ENCODE measurements around the gene PLEKHG1. TPM values are rescaled to one million over a fixed set of nuclear protein-coding genes. Genes with fewer than 3 reads are reported as not detected.

PLEKHG1 gene
- total and polyA plus RNA-seq, 11 donors, result 2.2 to 27.0 (median 11.3) TPM

DNA sequence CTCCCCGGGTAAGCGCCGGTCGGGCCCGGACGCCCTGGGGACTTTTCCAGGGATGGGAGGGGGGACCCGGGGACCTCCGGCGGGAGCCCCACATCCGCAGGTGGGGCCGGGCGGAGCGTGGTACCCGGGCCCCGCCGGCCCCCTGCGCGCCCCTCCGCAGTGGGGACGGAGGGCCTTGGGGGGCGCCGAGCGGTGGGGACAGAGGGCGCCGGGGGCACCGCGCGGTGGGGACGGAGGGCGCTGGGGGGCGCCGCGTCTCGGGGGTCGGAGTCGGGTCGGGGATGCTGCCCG lies 270 bp downstream of the PLEKHG1 start:
- peak overlapping the region; percentile 59 to 91 (median 80) for H3K4me3 ChIP-seq
- H3K27me3 ChIP-seq, result peaks cover 0 to 18% (median 2%) of the 10 kb centered on the region in 9 donors
- DNase-seq, result no peak
- no peak for ATAC-seq
- TF ChIP-seq, protein P1, sequence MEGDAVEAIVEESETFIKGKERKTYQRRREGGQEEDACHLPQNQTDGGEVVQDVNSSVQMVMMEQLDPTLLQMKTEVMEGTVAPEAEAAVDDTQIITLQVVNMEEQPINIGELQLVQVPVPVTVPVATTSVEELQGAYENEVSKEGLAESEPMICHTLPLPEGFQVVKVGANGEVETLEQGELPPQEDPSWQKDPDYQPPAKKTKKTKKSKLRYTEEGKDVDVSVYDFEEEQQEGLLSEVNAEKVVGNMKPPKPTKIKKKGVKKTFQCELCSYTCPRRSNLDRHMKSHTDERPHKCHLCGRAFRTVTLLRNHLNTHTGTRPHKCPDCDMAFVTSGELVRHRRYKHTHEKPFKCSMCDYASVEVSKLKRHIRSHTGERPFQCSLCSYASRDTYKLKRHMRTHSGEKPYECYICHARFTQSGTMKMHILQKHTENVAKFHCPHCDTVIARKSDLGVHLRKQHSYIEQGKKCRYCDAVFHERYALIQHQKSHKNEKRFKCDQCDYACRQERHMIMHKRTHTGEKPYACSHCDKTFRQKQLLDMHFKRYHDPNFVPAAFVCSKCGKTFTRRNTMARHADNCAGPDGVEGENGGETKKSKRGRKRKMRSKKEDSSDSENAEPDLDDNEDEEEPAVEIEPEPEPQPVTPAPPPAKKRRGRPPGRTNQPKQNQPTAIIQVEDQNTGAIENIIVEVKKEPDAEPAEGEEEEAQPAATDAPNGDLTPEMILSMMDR (IDR thresholded peaks at IDR 0.05), result no peak
- TF ChIP-seq POLR2A (IDR thresholded peaks at IDR 0.05), result no peak
- no peaks in the 10 kb centered on the region for H3K9me3 ChIP-seq
- peak overlapping the region; percentile 78 to 95 (median 89) for H3K27ac ChIP-seq
- H3K4me1 ChIP-seq, result peaks cover 0 to 22% (median 3%) of the 10 kb centered on the region in 12 donors
- intact Hi-C loops (cut with DNase I), result loop anchor here in 9 of 10 donors (1.0 to 10.0 kb wide), 13 partner anchors 65 to 217 kb away; no protein-coding TSS in a partner anchor
- H3K36me3 ChIP-seq, result no peaks in the 10 kb centered on the region
- 0 to 1% methylated on average over 38 of the region's 38 CpGs; no CpG with 5 or more reads in 2 of the 4 donors for WGBS, 4 donors

DNA sequence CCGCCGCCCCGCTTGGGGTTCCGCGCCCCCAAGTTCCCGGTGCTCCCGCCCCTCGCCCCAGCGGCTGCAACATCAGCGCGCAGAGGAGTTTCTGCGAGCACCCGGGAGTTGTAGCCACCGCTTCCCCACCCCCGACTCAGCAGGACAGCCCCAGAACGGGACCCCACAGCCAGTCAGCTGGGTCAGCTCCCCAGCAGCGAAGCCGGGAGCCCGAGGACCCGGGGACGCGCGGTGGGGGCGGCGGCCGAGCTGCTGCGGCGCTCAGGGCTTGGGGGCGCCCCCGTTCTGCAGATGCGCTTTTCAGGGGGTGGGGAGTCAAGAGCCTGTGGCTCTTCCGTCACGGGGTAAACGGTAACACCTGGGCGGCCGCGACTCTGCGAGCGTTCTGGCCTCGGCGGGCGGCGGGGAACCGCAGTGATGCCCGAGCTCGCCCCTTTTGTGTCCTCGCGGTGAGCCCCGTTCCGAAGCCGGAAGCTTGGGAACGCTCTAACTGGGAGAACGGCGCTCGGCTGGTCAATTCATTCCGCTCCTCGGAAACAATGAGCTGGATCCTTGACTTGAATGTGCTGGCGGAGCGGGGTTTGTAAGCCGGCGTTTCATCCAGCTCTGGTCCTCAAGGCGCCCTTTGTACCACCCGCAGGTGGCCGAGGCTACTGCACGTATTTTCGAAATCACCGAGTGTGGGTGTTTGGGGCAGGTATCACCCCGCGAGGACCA lies 774 bp downstream of the PLEKHG1 start:
- peak overlapping the region; percentile 78 to 95 (median 89) for H3K27ac ChIP-seq

DNA sequence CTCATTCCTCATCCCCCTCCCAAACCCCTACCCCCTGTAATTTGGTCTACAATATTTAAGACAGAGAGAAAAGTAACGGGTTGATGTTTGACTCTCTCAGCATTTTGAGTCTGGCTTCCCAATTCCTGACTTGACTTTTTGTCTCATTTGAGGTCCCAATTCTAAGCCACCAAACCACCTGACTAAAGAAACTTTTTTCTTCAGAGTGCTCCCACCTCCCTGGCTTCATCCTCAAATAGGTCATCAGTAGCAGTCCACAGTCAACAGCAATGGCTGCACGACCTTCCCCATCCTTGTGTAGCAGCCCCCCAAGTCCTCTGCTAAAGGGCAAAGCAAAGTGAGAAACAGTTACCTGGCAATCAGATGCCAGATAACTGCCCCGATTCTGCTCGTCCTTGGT lies 1.8 kb downstream of the PLEKHG1 start:
- TF ChIP-seq, protein P1 (IDR thresholded peaks at IDR 0.05), result no peak
- no peak for TF ChIP-seq POLR2A (IDR thresholded peaks at IDR 0.05)
- 74 to 87% (median 78%) methylated on average over 4 of the region's 4 CpGs for WGBS, 4 donors
- peak overlapping the region in 4 of 12 donors; percentile 89 to 95 (median 92) for H3K27ac ChIP-seq
- H3K27me3 ChIP-seq, result peaks cover 0 to 18% (median 2%) of the 10 kb centered on the region in 9 donors
- no peak for ATAC-seq
- DNase-seq, result no peak
- peaks cover 0 to 26% (median 10%) of the 10 kb centered on the region in 12 donors for H3K4me1 ChIP-seq
- no peaks in the 10 kb centered on the region for H3K9me3 ChIP-seq
- intact Hi-C loops (cut with DNase I), result loop anchor here in 9 of 10 donors (2.0 to 10.0 kb wide), 11 partner anchors 63 to 216 kb away; no protein-coding TSS in a partner anchor
- peak overlapping the region in 7 of 12 donors; percentile 76 to 91 (median 82) for H3K4me3 ChIP-seq
- no peaks in the 10 kb centered on the region for H3K36me3 ChIP-seq

More for the DNA sequence above, 774 bp downstream of the PLEKHG1 start:
- Histone ChIP-seq H3K27me3 (peaks cover 0 to 18% (median 2%) of the 10 kb centered on the region in 9 donors), H3K4me3 (peak overlapping the region; percentile 59 to 91 (median 80)), H3K4me1 (peaks cover 0 to 22% (median 3%) of the 10 kb centered on the region in 12 donors), H3K36me3 (no peaks in the 10 kb centered on the region), H3K9me3 (no peaks in the 10 kb centered on the region)
- ATAC-seq (peak; percentile 48 to 80 (median 76)), DNase-seq (peak; percentile 66 to 75 (median 71))
- TF ChIP-seq, protein P1 (IDR thresholded peaks at IDR 0.05), result peak; percentile 20 to 66 (median 45)
- TF ChIP-seq POLR2A (IDR thresholded peaks at IDR 0.05), result peak in 1 of 2 donors; percentile 16
- WGBS, 4 donors, result 0 to 1% (median 0%) methylated on average over 19 to 69 of the region's 69 CpGs
- intact Hi-C loops (cut with DNase I), result loop anchor here in 9 of 10 donors (1.0 to 10.0 kb wide), 13 partner anchors 64 to 217 kb away; no protein-coding TSS in a partner anchor

DNA sequence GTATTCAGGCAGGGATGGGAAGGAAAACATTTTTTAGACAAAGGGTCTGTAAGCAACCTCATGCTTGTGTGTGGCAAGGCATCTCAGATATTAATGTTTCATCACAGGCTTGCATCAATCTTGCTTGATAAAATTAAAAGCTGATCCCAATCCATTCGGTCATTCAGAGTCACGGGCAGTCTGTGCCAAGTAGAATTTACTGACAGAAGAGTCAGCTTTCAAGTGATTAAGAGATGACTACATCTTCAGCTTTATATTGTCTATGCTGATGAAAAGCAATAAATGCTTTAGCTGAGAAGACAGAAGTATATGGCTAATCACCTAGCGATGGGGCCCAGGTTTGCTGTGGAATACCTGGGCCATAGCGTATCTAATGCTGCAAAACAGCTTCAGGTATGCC lies 3.5 kb downstream of the PLEKHG1 start:
- H3K27me3 ChIP-seq, result peaks cover 0 to 18% (median 2%) of the 10 kb centered on the region in 9 donors
- 90 to 96% (median 93%) methylated on average over 4 of the region's 4 CpGs for WGBS, 4 donors
- H3K9me3 ChIP-seq, result no peaks in the 10 kb centered on the region
- H3K4me3 ChIP-seq, result no peak overlapping the region
- H3K27ac ChIP-seq, result no peak overlapping the region
- intact Hi-C loops (cut with DNase I), result loop anchor here in 9 of 10 donors (5.0 to 10.0 kb wide), 10 partner anchors 62 to 214 kb away; no protein-coding TSS in a partner anchor
- DNase-seq (no peak), ATAC-seq (no peak)
- H3K4me1 ChIP-seq, result peaks cover 0 to 38% (median 19%) of the 10 kb centered on the region in 12 donors
- H3K36me3 ChIP-seq, result no peaks in the 10 kb centered on the region
- TF ChIP-seq POLR2A (IDR thresholded peaks at IDR 0.05), result no peak
- TF ChIP-seq, protein P1 (IDR thresholded peaks at IDR 0.05), result no peak
